ENCODE data around the gene PDE4B.

PDE4B gene

GRCh38 chr1:66246351-66247269 is 453.9 kb downstream of the PDE4B start:
- peaks cover 10% of the 10 kb centered on the region for H3K4me1 Mint-ChIP-seq (ENCODE audit: low read depth)
- intact Hi-C loops (cut with micrococcal nuclease): no loop called here
- no peaks in the 10 kb centered on the region for H3K9me3 Mint-ChIP-seq
- H3K27me3 Mint-ChIP-seq: no peaks in the 10 kb centered on the region
- H3K27ac Mint-ChIP-seq: no peak overlapping the region
- no peak overlapping the region for H3K4me3 Mint-ChIP-seq
- H3K36me3 Mint-ChIP-seq (ENCODE audit: low read depth): no peaks in the 10 kb centered on the region

- H3K27me3 Mint-ChIP-seq: no peaks in the 10 kb centered on the region
- no peak overlapping the region for H3K27ac Mint-ChIP-seq
- H3K9me3 Mint-ChIP-seq: no peaks in the 10 kb centered on the region
- H3K4me3 Mint-ChIP-seq: no peak overlapping the region
- intact Hi-C loops (cut with micrococcal nuclease): no loop called here
- H3K4me1 Mint-ChIP-seq (ENCODE audit: low read depth): peaks cover 20% of the 10 kb centered on the region
- no peaks in the 10 kb centered on the region for H3K36me3 Mint-ChIP-seq (ENCODE audit: low read depth)
Measured at GRCh38 chr1:66247415-66248208, 454.9 kb downstream of the PDE4B start.

- no peaks in the 10 kb centered on the region for H3K27me3 Mint-ChIP-seq
- no peak overlapping the region for H3K4me3 Mint-ChIP-seq
- H3K9me3 Mint-ChIP-seq: no peaks in the 10 kb centered on the region
- H3K36me3 Mint-ChIP-seq (ENCODE audit: low read depth): no peaks in the 10 kb centered on the region
- intact Hi-C loops (cut with micrococcal nuclease): no loop called here
- H3K27ac Mint-ChIP-seq: no peak overlapping the region
- peaks cover 20% of the 10 kb centered on the region for H3K4me1 Mint-ChIP-seq (ENCODE audit: low read depth)
Measured at GRCh38 chr1:66248257-66248656, 455.6 kb downstream of the PDE4B start.

GRCh38 chr1:66248746-66249145 is 456.1 kb downstream of the PDE4B start:
- intact Hi-C loops (cut with micrococcal nuclease): no loop called here
- H3K27me3 Mint-ChIP-seq: no peaks in the 10 kb centered on the region
- peaks cover 20% of the 10 kb centered on the region for H3K4me1 Mint-ChIP-seq (ENCODE audit: low read depth)
- no peaks in the 10 kb centered on the region for H3K9me3 Mint-ChIP-seq
- no peaks in the 10 kb centered on the region for H3K36me3 Mint-ChIP-seq (ENCODE audit: low read depth)
- no peak overlapping the region for H3K27ac Mint-ChIP-seq
- H3K4me3 Mint-ChIP-seq: no peak overlapping the region

- Mint-ChIP-seq H3K4me1 (ENCODE audit: low read depth) (peaks cover 28% of the 10 kb centered on the region), H3K36me3 (ENCODE audit: low read depth) (no peaks in the 10 kb centered on the region), H3K27ac (no peak overlapping the region), H3K9me3 (no peaks in the 10 kb centered on the region), H3K4me3 (no peak overlapping the region), H3K27me3 (no peaks in the 10 kb centered on the region)
- intact Hi-C loops (cut with micrococcal nuclease): loop anchor here (10.0 kb wide), 1 partner anchor 475 kb away; no protein-coding TSS in a partner anchor
Measured at GRCh38 chr1:66250075-66250474, 457.4 kb downstream of the PDE4B start.

- Mint-ChIP-seq H3K27ac (no peak overlapping the region), H3K4me1 (ENCODE audit: low read depth) (peaks cover 28% of the 10 kb centered on the region), H3K9me3 (no peaks in the 10 kb centered on the region), H3K4me3 (no peak overlapping the region), H3K36me3 (ENCODE audit: low read depth) (no peaks in the 10 kb centered on the region), H3K27me3 (no peaks in the 10 kb centered on the region)
- intact Hi-C loops (cut with micrococcal nuclease): loop anchor here (10.0 kb wide), 1 partner anchor 474 kb away; no protein-coding TSS in a partner anchor
Measured at GRCh38 chr1:66250478-66250877, 457.8 kb downstream of the PDE4B start.

GRCh38 chr1:66251546-66251945 is 458.9 kb downstream of the PDE4B start:
- Mint-ChIP-seq H3K27ac (no peak overlapping the region), H3K36me3 (ENCODE audit: low read depth) (no peaks in the 10 kb centered on the region), H3K4me1 (ENCODE audit: low read depth) (peaks cover 31% of the 10 kb centered on the region), H3K9me3 (no peaks in the 10 kb centered on the region), H3K27me3 (no peaks in the 10 kb centered on the region), H3K4me3 (no peak overlapping the region)
- intact Hi-C loops (cut with micrococcal nuclease): loop anchor here (10.0 kb wide), 1 partner anchor 473 kb away; no protein-coding TSS in a partner anchor

- H3K27me3 Mint-ChIP-seq: no peaks in the 10 kb centered on the region
- no peaks in the 10 kb centered on the region for H3K36me3 Mint-ChIP-seq (ENCODE audit: low read depth)
- H3K27ac Mint-ChIP-seq: no peak overlapping the region
- no peak overlapping the region for H3K4me3 Mint-ChIP-seq
- H3K4me1 Mint-ChIP-seq (ENCODE audit: low read depth): peaks cover 34% of the 10 kb centered on the region
- intact Hi-C loops (cut with micrococcal nuclease): loop anchor here (1.0 to 10.0 kb wide), 3 partner anchors 81 to 471 kb away; no protein-coding TSS in a partner anchor
- no peaks in the 10 kb centered on the region for H3K9me3 Mint-ChIP-seq
Measured at GRCh38 chr1:66253330-66253921, 460.7 kb downstream of the PDE4B start.

- Mint-ChIP-seq H3K27me3 (no peaks in the 10 kb centered on the region), H3K4me3 (no peak overlapping the region), H3K27ac (no peak overlapping the region), H3K36me3 (ENCODE audit: low read depth) (no peaks in the 10 kb centered on the region), H3K4me1 (ENCODE audit: low read depth) (peaks cover 34% of the 10 kb centered on the region), H3K9me3 (no peaks in the 10 kb centered on the region)
- intact Hi-C loops (cut with micrococcal nuclease): loop anchor here (5.0 to 10.0 kb wide), 2 partner anchors 118 to 470 kb away; no protein-coding TSS in a partner anchor
Measured at GRCh38 chr1:66254785-66255184, 462.1 kb downstream of the PDE4B start.

GRCh38 chr1:66256629-66257572 is 464.2 kb downstream of the PDE4B start:
- no peaks in the 10 kb centered on the region for H3K27me3 Mint-ChIP-seq
- H3K27ac Mint-ChIP-seq: no peak overlapping the region
- intact Hi-C loops (cut with micrococcal nuclease): loop anchor here (5.0 to 10.0 kb wide), 2 partner anchors 115 to 468 kb away; no protein-coding TSS in a partner anchor
- H3K36me3 Mint-ChIP-seq (ENCODE audit: low read depth): no peaks in the 10 kb centered on the region
- peaks cover 34% of the 10 kb centered on the region for H3K4me1 Mint-ChIP-seq (ENCODE audit: low read depth)
- no peak overlapping the region for H3K4me3 Mint-ChIP-seq
- H3K9me3 Mint-ChIP-seq: no peaks in the 10 kb centered on the region

- no peaks in the 10 kb centered on the region for H3K9me3 Mint-ChIP-seq
- no peak overlapping the region for H3K4me3 Mint-ChIP-seq
- H3K27me3 Mint-ChIP-seq: no peaks in the 10 kb centered on the region
- intact Hi-C loops (cut with micrococcal nuclease): loop anchor here (5.0 to 10.0 kb wide), 2 partner anchors 114 to 466 kb away; no protein-coding TSS in a partner anchor
- no peaks in the 10 kb centered on the region for H3K36me3 Mint-ChIP-seq (ENCODE audit: low read depth)
- H3K4me1 Mint-ChIP-seq (ENCODE audit: low read depth): peaks cover 26% of the 10 kb centered on the region
- H3K27ac Mint-ChIP-seq: no peak overlapping the region
Measured at GRCh38 chr1:66258404-66259105, 465.9 kb downstream of the PDE4B start.

GRCh38 chr1:66261364-66261763 is 468.7 kb downstream of the PDE4B start:
- Mint-ChIP-seq H3K27me3 (no peaks in the 10 kb centered on the region), H3K27ac (no peak overlapping the region), H3K4me3 (no peak overlapping the region), H3K4me1 (ENCODE audit: low read depth) (peaks cover 23% of the 10 kb centered on the region), H3K9me3 (no peaks in the 10 kb centered on the region), H3K36me3 (ENCODE audit: low read depth) (no peaks in the 10 kb centered on the region)
- intact Hi-C loops (cut with micrococcal nuclease): no loop called here
